NCI-H524 treated with DMSO at 0.1 percent for 48 hours (cell line): Measurements from ENCODE around the gene DCAF4.

ENCODE experiments used
- DNase-seq: peaks from one replicate; lab custom pipeline; 2025; lab: John Stamatoyannopoulos, UW

The DCAF4 gene

GRCh38 chr14:72926292-72927028 is at the start of gene DCAF4:
Gene DCAF4, plus strand, starts transcription at chr14:72926464. Its CDS starts 11,515 bp downstream, at chr14:72937979.
- peak; percentile 78 for DNase-seq

GRCh38 chr14:72876710-72877063 is 49.6 kb upstream of the DCAF4 start:
- DNase-seq: no peak

GRCh38 chr14:72878746-72879145 is 47.5 kb upstream of the DCAF4 start:
- DNase-seq: no peak

- DNase-seq: no peak
Observed at GRCh38 chr14:72879431-72879830, 46.8 kb upstream of the DCAF4 start.

- DNase-seq: no peak
Observed at GRCh38 chr14:72880164-72880563, 46.1 kb upstream of the DCAF4 start.

GRCh38 chr14:72880820-72881219 is 45.4 kb upstream of the DCAF4 start:
- DNase-seq: no peak

- DNase-seq: no peak
Observed at GRCh38 chr14:72881543-72881942, 44.7 kb upstream of the DCAF4 start.

GRCh38 chr14:72882047-72882446 is 44.2 kb upstream of the DCAF4 start:
- no peak for DNase-seq

- no peak for DNase-seq
Observed at GRCh38 chr14:72882463-72882862, 43.8 kb upstream of the DCAF4 start.

- DNase-seq: no peak
Observed at GRCh38 chr14:72883109-72883508, 43.2 kb upstream of the DCAF4 start.

- DNase-seq: no peak
Observed at GRCh38 chr14:72883961-72884360, 42.3 kb upstream of the DCAF4 start.

- no peak for DNase-seq
Observed at GRCh38 chr14:72884386-72884785, 41.9 kb upstream of the DCAF4 start.

- no peak for DNase-seq
Observed at GRCh38 chr14:72887514-72887913, 38.8 kb upstream of the DCAF4 start.

- no peak for DNase-seq
Observed at GRCh38 chr14:72888192-72888591, 38.1 kb upstream of the DCAF4 start.

GRCh38 chr14:72888636-72889201 is 37.5 kb upstream of the DCAF4 start:
- no peak for DNase-seq

- no peak for DNase-seq
Observed at GRCh38 chr14:72889366-72889765, 36.9 kb upstream of the DCAF4 start.

GRCh38 chr14:72891666-72892102 is 34.6 kb upstream of the DCAF4 start:
- peak; percentile 13 for DNase-seq

GRCh38 chr14:72892103-72892878 is 34.0 kb upstream of the DCAF4 start:
- DNase-seq: peak; percentile 38

GRCh38 chr14:72892879-72893635 is 33.2 kb upstream of the DCAF4 start:
- no peak for DNase-seq

- peak; percentile 97 for DNase-seq
Observed at GRCh38 chr14:72893636-72894322, 32.5 kb upstream of the DCAF4 start, which contains the start of gene DPF3. Gene DPF3, minus strand, starts transcription at chr14:72894101. Its CDS starts 13 bp downstream, at chr14:72894088.

GRCh38 chr14:72894323-72894622 is 32.0 kb upstream of the DCAF4 start:
- DNase-seq: no peak
